IMR-90 (cell line): Measurements from ENCODE around the gene ECPAS.

Source experiments
- CEBPB ChIP-seq: IDR thresholded peaks from 2 replicates; pipeline ENCODE4 v1.6.1; 2012; ENCODE audit warnings: low read depth, low read length, improper control_type of control experiment
- CTCF ChIP-seq: conservative IDR thresholded peaks from 2 replicates; pipeline ENCODE4 v1.5.1; 2012; ENCODE audit warnings: mild to moderate bottlenecking, low read depth, low read length, improper control_type of control experiment
- FOS ChIP-seq: fragments of 150-350 bp; IDR thresholded peaks from 2 replicates; pipeline ENCODE4 v1.6.1; 2016; ENCODE audit warnings: low read depth, low read length
- NFE2L2 ChIP-seq: fragments of 150-350 bp; IDR thresholded peaks from 2 replicates; pipeline ENCODE4 v1.6.1; 2016; ENCODE audit warnings: low read depth, mild to moderate bottlenecking, low read length
- POLR2A ChIP-seq: IDR thresholded peaks from 2 replicates; pipeline ENCODE4 v1.6.1; 2012; ENCODE audit warnings: mild to moderate bottlenecking, low read depth, low read length
- RAD21 ChIP-seq: IDR thresholded peaks from 2 replicates; pipeline ENCODE4 v1.6.1; 2012; ENCODE audit warnings: low read length, improper control_type of control experiment
- RCOR1 ChIP-seq: IDR thresholded peaks from 2 replicates; pipeline ENCODE4 v1.6.1; 2012; ENCODE audit warnings: mild to moderate bottlenecking, low read length, improper control_type of control experiment; ENCODE audit not compliant: insufficient replicate concordance
- SMC3 ChIP-seq: fragments of 150-350 bp; IDR thresholded peaks from 2 replicates; pipeline ENCODE4 v1.6.1; 2016; ENCODE audit warnings: low read depth, mild to moderate bottlenecking, antibody characterized with exemption, low read length, moderate library complexity
- TF ChIP-seq, protein P1 (sequence below): fragments of 150-350 bp; IDR thresholded peaks from 2 replicates; pipeline ENCODE4 v1.6.1; 2017; ENCODE audit warnings: mild to moderate bottlenecking, antibody characterized with exemption, low read length, low read depth
- TF ChIP-seq, protein P2 (sequence below): fragments of 150-350 bp; IDR thresholded peaks from 2 replicates; pipeline ENCODE4 v1.6.1; 2016; ENCODE audit warnings: low read depth, mild to moderate bottlenecking, low read length, moderate library complexity, borderline replicate concordance

DNA sequence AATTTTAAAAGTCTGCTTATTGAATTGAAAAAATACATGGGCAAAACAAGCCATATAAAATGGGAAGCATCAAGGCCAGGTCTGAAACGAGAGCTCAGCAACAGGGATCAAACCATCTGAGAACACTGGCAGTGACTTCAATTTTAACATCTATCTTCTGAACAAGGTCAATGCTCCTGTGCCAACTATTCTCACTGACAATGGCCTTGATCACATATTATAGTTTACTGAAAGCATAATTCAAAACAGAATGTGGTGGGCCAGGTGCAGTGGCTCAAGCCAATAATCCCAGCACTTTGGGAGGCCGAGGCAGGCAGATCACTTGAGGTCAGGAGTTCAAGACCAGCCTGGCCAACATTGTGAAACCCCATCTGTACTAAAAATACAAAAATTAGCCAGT is 9.0 kb downstream of the ECPAS start:
- TF ChIP-seq RAD21 (no peak), CTCF (no peak), CEBPB (no peak), NFE2L2 (no peak), FOS (no peak), POLR2A (no peak), RCOR1 (no peak), SMC3 (no peak)
- TF ChIP-seq, protein P1, sequence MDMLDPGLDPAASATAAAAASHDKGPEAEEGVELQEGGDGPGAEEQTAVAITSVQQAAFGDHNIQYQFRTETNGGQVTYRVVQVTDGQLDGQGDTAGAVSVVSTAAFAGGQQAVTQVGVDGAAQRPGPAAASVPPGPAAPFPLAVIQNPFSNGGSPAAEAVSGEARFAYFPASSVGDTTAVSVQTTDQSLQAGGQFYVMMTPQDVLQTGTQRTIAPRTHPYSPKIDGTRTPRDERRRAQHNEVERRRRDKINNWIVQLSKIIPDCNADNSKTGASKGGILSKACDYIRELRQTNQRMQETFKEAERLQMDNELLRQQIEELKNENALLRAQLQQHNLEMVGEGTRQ, result no peak
- TF ChIP-seq, protein P2, sequence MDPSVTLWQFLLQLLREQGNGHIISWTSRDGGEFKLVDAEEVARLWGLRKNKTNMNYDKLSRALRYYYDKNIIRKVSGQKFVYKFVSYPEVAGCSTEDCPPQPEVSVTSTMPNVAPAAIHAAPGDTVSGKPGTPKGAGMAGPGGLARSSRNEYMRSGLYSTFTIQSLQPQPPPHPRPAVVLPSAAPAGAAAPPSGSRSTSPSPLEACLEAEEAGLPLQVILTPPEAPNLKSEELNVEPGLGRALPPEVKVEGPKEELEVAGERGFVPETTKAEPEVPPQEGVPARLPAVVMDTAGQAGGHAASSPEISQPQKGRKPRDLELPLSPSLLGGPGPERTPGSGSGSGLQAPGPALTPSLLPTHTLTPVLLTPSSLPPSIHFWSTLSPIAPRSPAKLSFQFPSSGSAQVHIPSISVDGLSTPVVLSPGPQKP, result no peak
